ENCODE data around the gene TXLNA.

TXLNA gene

GRCh38 chr1:32184650-32185049 lies 5.2 kb downstream of the TXLNA start:
- DNase-seq (ENCODE audit: low spot score): no peak

GRCh38 chr1:32186077-32186476 lies 6.6 kb downstream of the TXLNA start:
- DNase-seq (ENCODE audit: low spot score): no peak

DNA sequence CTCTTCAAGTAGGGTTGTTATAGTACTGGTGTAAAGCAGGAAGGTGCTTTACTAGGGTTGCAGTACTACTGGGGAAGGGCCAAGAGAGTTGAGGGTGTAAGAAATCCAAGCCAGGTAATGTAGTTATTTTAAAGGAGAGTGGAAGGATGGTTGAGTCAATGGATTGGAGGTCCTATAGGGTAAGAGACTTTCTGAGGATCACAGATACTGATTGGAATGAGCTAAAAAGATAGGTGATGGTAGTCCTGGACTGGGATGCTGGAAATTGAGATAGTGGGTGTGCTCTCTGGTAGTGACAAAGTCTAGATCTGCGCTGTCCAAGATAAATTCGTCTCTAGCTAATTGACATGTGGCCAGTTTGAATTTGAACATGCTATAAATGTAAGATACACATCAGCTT lies 7.0 kb downstream of the TXLNA start:
- no peak for DNase-seq (ENCODE audit: low spot score)

DNA sequence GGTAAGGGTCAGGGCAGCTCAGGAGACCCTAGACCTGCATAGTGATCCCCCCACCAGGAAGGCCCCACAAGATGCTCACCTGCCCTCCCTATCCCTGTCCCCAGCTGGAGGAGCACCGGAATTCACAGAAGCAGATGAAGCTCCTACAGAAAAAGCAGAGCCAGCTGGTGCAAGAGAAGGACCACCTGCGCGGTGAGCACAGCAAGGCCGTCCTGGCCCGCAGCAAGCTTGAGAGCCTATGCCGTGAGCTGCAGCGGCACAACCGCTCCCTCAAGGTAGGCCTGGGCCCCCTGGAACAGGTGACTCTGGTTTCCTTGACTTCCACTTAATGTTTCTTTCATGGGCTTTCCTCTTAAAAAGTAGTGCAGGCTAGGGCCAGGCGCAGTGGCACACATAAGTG lies 8.4 kb downstream of the TXLNA start:
- no peak for DNase-seq (ENCODE audit: low spot score)

GRCh38 chr1:32192220-32192948 lies 12.9 kb downstream of the TXLNA start:
- DNase-seq (ENCODE audit: low spot score): no peak

- DNase-seq (ENCODE audit: low spot score): no peak
These were observed 15.5 kb downstream of the TXLNA start for GRCh38 chr1:32194984-32195383.

DNA sequence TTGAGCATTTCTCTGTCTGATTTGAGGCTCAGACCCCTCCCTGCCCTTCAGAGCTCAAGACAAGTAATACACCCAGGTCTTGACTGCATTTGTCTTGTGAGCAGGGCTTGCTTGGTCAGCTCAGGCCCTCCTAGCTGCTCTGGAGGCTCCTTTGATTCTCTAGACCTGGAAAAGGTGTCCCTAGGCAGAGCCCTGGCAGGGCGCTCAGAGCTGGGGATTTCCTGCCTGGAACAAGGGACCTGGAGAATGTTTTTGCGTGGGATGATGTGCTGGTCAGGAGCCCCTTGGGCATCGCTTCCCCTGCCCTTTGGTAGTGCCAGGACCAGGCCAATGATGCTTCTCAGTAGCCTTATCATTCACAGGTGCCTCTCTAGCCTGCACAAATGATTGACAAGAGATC lies 16.1 kb downstream of the TXLNA start:
- no peak for DNase-seq (ENCODE audit: low spot score)

DNA sequence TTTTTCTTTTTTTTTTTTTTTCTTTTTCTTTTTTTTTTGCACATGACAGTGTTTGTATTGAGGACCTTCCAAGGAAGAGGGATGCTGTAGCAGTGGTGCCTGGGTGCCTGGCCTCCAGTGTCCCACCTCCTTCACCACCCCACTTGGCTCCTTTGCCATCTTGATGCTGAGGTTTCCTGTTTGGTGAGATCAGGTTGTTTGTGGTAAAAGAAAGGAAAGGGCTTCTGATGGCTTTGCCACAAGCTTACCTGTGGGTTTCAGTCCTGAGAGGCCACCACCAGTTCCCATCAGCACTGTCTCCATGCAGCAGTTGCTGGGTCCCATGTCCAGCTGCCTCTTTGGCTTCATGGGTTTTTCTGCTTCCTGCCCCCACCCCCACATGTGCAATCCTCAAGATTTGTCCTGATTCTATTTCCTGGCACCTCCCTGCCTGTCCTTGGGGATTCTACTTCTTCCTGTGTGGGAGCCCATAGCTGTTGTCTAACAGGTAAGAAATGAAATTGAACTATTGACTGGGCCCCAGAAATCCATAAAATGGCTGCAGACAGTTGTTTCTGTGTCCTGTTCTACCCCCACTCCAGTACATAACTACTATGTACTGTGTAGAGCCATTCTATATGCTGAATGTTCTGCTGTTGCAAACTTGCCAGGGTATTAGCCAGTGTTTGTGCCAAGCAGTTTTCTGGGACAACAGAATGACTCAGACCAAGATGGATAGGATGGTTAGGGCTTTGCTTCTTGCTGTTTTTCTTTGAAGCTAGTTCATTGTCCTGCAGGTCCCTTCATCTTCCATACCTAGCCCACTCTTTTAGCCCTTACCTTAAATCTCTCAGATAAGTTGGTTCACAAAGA lies 16.7 kb downstream of the TXLNA start:
- DNase-seq (ENCODE audit: low spot score): no peak

- no peak for DNase-seq (ENCODE audit: low spot score)
These were observed 17.6 kb downstream of the TXLNA start for GRCh38 chr1:32197074-32197473.

DNA sequence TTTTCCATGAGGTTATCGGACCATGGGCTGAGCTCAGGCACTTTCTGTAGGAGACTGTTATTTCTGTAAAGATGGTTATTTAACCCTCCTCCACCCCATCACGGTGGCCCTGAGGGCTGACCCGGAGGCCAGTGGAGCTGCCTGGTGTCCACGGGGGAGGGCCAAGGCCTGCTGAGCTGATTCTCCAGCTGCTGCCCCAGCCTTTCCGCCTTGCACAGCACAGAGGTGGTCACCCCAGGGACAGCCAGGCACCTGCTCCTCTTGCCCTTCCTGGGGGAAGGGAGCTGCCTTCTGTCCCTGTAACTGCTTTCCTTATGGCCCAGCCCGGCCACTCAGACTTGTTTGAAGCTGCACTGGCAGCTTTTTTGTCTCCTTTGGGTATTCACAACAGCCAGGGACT lies 18.4 kb downstream of the TXLNA start:
- no peak for DNase-seq (ENCODE audit: low spot score)

- no peak for DNase-seq (ENCODE audit: low spot score)
These were observed 19.0 kb downstream of the TXLNA start for GRCh38 chr1:32198237-32199042.

DNA sequence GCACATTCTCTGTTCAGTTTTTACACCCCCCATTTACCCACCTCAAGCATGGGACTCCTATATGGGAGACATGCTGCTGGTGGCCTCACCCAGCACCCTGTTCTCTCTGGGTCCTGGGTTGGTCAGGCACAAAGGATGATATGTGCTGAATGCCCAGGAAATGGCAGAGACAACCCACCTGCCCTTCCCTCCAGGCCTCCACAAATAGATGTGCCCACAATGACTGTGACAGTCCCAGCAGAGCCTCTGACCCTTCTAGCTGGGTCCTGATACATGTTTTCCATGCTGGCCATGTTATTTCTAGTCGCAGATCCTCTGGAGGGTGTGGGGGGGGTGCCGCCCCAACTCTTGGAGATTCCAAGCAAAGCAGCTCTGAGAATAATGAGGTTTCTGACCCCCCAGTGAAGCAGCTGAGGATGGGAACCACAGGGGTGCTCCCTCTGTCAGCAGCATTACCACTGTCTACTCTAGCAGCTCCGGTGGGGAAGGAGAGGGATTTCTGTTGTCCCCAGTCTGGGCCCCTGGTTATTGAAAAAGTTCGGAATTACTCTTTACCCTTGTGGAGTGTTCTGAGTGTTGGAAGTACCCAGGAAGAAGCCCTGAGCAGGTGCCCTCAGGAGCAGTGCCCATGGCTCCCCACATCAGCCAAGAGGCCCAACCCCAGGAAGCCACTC lies 19.7 kb downstream of the TXLNA start:
- DNase-seq (ENCODE audit: low spot score): no peak

DNA sequence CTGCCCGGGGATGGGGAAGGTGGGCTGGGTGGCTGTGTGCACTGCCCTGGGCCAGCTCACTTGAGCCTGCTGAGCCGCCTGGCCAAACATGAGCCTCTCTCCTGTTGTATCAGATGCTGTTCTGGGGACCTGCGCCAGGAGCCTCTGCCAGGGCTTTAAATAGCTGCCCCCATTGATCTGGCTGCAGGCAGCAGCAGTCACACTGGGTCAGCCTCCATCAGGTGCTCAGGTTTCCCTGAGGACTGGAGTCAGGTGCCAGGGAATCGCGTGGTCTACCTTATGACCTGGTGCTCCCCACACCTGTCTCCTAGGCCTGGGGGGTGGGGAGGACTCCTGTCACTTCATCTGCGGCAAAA lies 20.2 kb downstream of the TXLNA start:
- DNase-seq (ENCODE audit: low spot score): no peak

DNA sequence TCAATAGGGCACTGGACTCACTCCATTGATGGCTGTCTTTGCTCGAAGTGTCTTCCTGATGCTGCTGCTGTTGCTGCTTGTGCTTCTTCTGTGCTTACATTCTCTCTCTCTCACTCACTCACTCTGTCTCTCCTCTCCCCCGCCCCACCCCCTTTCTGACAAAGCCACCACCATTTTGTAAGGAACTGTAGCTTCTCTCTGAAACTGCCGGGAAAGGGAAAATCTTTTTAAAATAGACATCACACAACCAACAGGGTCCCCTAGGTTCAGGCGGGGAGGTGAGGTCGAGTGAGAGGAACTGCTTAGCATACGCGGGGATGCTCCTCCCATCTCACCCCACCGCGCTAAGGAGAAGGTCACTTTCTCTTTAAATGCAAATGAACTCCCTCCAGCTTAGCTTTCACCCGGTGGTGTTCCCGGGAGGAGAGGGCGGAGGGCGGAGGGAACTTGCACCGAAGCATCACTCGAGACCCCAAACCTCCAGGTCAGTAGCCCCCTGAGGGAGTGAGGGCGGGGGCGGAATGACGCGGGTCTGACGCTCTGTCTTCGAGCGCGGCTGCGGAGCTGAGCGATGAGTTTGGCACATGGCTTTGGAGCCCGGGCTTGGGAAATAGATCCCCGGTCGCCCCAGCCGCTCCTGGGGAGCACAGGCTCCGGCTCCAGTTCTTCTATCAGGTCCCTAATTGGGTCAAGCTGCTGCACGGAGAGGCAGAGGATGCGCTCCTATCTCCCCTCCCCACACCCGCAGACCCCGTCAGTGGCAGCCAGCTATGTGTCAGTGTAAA lies 20.9 kb downstream of the TXLNA start, which contains the start of gene CCDC28B:
Gene CCDC28B (plus strand): TSS at position 370 of the 785 bp plus-strand sequence. CDS start 1,341 bp downstream, outside the sequence.
- peak; percentile 62 for DNase-seq (ENCODE audit: low spot score)

- no peak for DNase-seq (ENCODE audit: low spot score)
These were observed 21.8 kb downstream of the TXLNA start for GRCh38 chr1:32201011-32201855.

DNA sequence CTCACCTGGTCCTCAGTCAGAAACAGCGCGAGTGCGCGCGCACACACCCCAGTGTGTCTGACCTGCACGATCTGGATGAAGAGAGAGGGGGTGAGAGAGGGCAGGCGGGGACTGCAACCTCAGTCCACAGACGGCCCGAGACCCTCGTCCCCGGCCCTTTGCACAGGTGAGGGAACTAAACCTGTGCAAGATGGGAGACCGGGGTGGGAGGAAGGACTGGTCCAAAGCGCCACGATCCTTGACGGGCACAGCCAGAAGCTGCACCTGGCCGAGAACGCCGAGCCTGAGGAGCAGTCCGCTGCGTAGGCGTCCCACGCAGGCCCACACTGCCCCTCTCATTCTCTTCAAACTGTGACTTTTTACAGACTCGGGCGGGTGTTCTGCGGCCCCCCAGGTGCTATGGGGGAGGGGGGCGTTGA lies 25.5 kb downstream of the TXLNA start:
- no peak for DNase-seq (ENCODE audit: low spot score)

GRCh38 chr1:32205401-32206370 lies 26.2 kb downstream of the TXLNA start, which contains the start of gene IQCC:
Gene IQCC (plus strand): TSS chr1:32205671. CDS start chr1:32205682, 11 bp downstream.
- DNase-seq (ENCODE audit: low spot score): peak; percentile 89

DNA sequence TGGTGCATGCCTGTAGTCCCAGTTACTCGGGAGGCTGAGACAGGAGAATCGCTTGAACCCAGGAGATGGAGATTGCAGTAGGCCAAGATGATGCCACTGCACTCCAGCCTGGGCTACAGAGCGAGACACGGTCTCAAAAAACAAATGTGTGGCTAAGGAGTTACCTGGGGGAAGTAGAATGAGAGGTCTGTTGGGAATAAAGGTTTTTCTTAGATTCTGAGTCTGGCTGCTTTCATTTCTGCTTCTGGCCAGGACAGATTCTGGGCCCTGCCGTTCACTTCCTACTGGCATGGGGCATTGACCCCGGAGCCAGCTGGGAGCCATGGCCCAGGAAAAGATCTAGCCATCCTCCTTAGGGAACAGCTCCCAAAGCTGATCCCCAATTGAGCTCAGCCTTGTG lies 29.0 kb downstream of the TXLNA start:
- no peak for DNase-seq (ENCODE audit: low spot score)

- DNase-seq (ENCODE audit: low spot score): no peak
These were observed 29.4 kb downstream of the TXLNA start, which contains the start of gene DCDC2B for GRCh38 chr1:32208891-32209328. Gene DCDC2B (plus strand): TSS chr1:32209089. CDS start chr1:32209094, 5 bp downstream.
